Cardiac septum (tissue), 1 donor: ENCODE measurements around the gene MECR. TPM values are rescaled to one million over a fixed set of nuclear protein-coding genes. Genes with fewer than 3 reads are reported as not detected.
A peak's percentile ranks its signal among the peaks of the same experiment; 100 is the strongest.

Experiments used
- DNase-seq: peaks from one replicate; pipeline ENCODE4 v3.0.0-alpha.2; 2020; ENCODE audit warnings: low spot score
- intact Hi-C: fragments of 100-400 bp; cut with DNase I; formaldehyde crosslinking; loops from one replicate; pipeline ENCODE4 v1.14.0; 2022
- total RNA-seq: library from RNA; stranded (reverse); fragmentation: NEBNext Ultra II Directional; extraction: Animal tissue kit (Norgen Biotek cat#: 25700); gene quantifications from one replicate; pipeline ENCODE4 v1.2.1, GENCODE V29; 2021
- donor health status: DM: no; HTN: no; CAD: no.

The MECR gene
- total RNA-seq, 1 donor from 2014 or later = 29.9 TPM

DNA sequence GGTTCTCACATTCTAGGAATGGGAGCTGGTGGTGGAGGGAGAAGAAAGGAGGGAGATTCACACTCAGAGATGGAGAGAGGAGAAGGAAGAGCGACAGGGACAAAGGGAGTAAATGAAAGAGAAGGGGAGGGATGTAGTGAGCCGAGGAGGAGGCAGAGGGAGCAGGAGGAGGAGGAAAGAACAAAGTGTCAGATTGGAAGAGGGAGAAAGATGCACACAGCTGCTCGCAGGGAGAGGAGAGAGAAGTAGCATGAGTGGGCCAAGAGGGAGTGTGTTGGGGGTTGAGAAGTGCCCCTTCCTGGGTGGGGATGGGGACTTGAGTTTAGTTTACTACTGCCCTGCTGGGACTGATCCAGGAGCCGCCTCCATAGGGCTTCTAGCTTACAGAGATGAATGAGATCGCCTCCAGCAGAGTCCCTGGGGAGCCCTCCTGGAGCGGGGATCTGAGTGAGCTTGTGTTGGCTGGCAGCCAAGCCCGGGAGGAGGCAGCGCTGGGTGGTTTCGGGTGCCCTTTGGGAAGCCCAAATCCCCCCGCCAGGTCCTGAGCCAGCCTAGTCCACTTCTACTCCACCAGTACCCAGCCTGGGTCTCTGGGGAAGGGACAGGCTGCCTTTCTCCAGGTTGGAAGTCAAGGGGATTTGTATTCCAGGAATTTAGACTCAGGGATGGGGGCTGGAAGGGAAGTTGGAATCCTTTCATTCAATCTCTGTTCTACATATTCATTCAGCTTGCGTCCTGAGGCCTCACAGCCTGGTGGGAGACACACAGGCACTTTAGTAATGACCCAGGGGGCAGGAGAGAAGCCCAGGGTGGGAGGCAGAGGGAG, 26.5 kb upstream of the MECR start:
- intact Hi-C loops = no loop called here
- DNase-seq = peak; percentile 69

DNA sequence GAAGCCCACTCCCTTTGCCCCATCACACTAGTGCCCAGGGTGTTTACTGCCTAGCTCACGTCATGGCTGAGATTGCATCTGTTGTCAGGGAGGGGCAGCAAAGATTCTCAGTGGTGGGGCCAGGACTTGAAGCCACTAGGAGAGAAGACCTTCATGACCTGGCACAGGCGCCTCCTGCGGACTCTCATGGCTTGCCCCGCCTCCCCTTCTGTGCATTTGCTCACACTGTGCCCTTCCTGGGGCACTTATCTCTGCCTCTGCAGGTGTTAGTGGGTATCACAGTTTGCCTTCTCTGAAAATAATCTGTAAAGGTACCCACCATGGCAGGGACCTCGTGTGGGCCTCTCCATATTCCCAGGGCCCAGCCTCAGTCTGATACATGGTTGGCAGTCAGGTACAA, 25.7 kb upstream of the MECR start:
- peak; percentile 56 for DNase-seq
- intact Hi-C loops = no loop called here

DNA sequence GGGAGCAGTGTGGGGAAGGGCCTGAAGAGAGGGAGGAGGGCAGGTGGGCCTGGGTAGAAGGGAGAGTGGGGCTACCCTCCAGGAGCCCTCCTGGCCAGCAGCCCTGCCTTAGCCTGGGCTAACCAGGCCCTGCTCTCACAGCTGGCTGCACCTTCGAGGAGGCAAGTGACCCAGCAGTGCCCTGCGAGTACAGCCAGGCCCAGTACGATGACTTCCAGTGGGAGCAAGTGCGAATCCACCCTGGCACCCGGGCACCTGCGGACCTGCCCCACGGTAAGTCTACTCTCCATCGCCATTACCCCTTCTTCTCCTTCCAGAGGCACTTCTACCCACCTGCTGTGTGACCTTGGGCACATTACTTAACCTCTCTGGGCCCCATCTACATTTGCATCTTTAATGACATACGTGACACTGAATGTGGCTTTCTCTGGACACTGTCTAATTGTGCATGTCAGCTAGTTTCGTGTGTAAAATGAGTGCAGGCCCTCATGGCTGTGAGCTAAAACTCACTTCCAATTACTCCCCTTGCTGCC, 24.5 kb upstream of the MECR start:
- DNase-seq = peak; percentile 55
- intact Hi-C loops = no loop called here

GRCh38 chr1:29254346-29254745, 23.6 kb upstream of the MECR start:
- intact Hi-C loops = no loop called here
- peak; percentile 63 for DNase-seq

GRCh38 chr1:29253180-29253579, 22.4 kb upstream of the MECR start:
- DNase-seq = no peak
- intact Hi-C loops = no loop called here

DNA sequence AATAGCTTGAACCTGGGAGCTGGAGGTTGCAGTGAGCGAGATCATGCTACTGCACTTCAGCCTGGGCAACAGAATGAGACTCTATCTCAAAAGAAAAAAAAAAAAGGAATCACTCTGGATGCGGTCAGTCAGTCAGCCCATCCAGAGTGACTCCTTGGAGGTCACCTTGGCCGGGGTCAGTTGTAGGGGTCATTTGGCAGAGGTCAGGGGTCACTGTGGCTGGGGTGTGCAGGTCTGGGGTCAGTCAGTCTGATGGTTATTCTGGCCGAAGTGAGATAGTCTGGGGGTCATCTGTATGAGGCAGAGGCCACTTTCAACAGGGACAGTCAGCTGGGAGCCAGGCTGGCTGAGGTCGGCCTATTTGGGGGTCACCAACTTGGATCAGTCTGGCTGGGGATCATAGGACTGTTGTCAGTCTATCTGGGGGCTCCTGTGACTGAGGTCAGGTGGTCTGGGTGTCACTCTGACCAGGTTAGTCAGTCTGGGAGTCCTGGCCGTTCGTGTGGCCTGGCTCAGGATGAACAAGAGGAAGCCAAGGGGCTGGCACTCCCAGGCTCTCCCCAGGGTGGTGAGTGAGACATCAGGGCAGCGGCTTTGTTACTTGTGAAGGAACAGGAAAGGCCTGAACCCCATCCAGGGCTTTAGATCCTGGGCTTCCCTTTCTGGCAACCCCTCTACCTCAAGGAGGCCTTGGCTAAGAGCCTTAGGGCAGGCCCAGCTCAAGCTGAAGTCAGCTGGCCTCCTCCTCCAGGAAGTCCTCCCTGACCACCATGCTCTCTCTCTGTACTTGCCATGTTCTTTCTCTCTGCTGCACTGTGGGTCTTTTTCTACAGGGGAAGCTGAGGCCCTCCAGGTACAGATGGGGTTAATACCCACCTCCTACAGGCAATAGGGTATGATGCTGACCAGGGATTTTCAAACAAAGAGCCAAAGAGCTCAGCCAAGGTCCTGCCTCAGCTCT, 20.7 kb upstream of the MECR start:
- intact Hi-C loops = no loop called here
- DNase-seq = peak; percentile 60

- DNase-seq = no peak
- intact Hi-C loops = no loop called here
Measured at GRCh38 chr1:29249951-29250581, 19.3 kb upstream of the MECR start.

DNA sequence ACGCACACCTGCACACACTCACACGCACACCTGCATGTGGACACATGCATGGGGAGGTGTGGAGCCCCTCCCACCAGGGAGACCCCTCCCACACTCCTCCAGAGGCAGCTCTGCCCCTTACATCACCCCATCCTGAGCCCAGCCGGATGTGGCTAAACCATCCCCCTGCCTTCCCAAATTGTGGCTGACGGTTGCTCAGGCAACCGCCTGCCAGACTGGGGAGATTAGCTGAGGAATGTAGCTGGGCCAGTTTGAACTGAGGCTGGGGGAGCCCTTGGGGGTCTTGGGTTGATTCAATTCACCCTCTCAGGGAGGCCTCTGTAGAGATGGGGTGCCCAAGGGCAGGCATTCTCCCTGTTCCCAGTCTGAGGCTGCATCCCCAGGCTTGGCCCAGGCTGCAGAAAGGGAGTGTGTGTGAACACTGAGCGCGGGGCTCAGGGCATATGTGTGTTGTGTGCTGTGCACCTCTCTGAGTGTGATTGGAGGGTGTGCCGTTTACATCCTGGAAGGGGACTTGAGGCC, 18.5 kb upstream of the MECR start:
- intact Hi-C loops = no loop called here
- peak; percentile 38 for DNase-seq

DNA sequence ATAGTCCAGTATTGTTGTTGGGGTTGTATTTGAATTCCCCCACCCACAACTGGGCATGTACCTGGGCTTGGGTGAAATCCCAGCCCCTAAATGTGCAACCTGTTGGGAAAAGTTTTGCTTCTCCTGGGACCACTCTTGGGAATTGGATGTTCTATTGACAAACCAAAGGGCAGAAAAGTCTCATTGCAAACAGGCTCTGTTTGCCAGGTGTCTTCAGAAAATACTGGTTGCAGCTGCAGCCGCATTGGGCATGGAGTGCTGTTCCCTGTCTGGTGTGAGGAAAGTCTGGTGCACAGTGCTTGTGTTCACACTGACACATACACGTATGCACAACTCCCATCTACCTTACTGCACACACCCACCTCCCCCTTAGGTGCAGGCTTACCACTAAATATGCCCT, 17.7 kb upstream of the MECR start:
- no peak for DNase-seq
- intact Hi-C loops = no loop called here

DNA sequence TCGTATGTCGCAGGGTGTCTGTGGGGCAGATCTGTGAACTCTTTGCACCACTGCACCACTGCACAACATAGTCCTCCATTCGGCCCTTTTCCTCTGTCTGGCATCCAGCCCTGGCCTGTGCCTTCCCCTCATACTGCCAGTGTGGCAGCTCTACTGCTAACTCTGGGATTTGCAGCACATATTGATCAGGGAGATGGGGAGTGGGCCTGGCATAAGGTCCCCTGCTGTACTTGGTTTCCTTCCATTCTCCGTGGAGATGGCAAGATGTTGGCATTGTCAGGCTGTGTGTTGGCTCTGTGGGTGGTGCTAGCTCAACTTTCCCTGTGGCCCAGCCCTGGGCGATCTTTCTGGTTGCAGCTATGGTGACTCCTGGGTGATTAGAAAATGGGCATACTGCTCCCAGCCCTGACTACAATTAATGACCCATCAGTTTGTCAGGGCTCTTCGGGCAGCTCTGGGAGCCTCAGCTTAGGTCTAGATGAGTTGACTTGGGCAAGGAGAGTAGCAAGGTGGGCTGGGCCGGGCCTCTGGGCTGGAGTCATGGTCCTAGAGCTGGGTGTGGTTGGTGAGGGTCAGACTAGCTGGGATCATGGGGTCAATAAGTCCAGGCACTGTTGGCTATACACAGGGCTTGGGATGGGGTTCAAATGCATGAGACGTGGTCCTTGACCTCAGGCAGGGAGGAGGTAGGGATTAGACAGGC, 17.0 kb upstream of the MECR start:
- intact Hi-C loops = no loop called here
- DNase-seq = peak; percentile 47

GRCh38 chr1:29247044-29247443, 16.3 kb upstream of the MECR start:
- intact Hi-C loops = no loop called here
- no peak for DNase-seq

DNA sequence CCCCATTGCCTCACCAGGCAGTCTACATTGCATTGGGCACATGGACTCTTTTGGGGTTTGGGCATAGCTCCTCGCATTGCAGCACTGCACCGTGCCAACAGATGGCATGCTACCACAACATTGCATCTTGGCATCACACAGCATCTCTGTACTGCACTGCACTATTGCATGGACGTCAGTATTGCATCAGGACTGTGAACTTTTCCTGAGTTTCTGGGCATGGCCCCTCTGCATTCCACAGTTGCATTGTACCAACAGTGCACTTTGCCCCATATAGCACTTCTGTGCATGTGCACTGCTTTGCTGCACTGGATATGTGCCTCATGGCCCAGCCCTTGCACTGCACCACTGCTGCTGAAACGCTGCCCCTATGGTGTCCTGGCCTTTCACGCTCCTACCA, 15.1 kb upstream of the MECR start:
- peak; percentile 43 for DNase-seq
- intact Hi-C loops = no loop called here

DNA sequence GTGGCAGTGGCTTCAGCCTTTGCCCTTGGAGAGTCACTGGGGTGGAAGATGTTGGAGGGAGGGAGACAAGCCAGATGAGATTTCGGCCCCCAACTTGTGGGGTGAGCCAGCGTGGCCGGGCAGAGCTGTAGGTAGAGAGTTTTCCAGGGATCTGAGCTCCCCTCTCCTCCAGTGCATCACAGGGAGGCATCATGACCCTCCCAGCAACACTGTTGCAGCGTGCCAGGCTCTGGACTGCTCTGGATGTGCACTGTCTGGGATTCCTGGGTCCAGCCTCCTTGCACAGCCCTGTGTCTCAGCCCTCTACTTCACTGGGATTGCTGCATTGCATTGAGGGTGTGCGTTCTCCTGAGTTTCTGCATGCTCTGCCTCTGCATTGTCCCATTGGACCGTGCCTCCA, 14.5 kb upstream of the MECR start:
- intact Hi-C loops = no loop called here
- DNase-seq = peak; percentile 54

DNA sequence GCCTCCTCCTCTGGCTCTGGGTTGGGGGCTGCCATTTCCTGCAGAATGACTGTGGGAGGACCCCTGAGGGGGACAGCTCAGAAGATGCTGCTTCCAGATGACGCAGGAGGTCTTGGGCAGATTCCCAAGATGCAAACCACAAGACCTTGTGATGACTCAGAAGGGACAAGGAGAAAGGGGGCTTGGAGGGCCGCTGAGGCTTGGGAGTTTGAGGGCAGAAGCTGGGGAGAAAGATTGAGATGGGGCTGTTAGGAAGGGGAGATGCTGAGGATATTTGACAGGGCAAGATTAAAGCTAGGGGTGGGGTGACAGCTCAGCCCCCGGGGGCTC, 13.1 kb upstream of the MECR start:
- intact Hi-C loops = no loop called here
- DNase-seq = peak; percentile 35

- peak; percentile 15 for DNase-seq
- intact Hi-C loops = no loop called here
Measured at GRCh38 chr1:29243023-29243870, 12.5 kb upstream of the MECR start.

GRCh38 chr1:29240986-29241385, 10.3 kb upstream of the MECR start:
- peak; percentile 55 for DNase-seq
- intact Hi-C loops = no loop called here

GRCh38 chr1:29240400-29240837, 9.7 kb upstream of the MECR start:
- peak; percentile 35 for DNase-seq
- intact Hi-C loops = no loop called here

GRCh38 chr1:29239142-29239541, 8.4 kb upstream of the MECR start:
- DNase-seq = peak; percentile 46
- intact Hi-C loops = loop anchor here (5.0 to 10.0 kb wide), 6 partner anchors 103 to 1143 kb away; no protein-coding TSS in a partner anchor
